Endometrial microvascular endothelial cells (primary cell): ENCODE results near the gene COX7A2L. TPM values are rescaled to one million over a fixed set of nuclear protein-coding genes. Genes with fewer than 3 reads are reported as not detected.
"Not testable (repeated sequence)": the region's sequence is repeated elsewhere in the genome, so short reads cannot be mapped to it uniquely, and the experiment has no call there.

Source experiments
- in situ Hi-C: cut with HindIII; loops from 2 replicates; pipeline ENCODE4 v1.10.0; 2017; ENCODE audit warnings: low sequenced_read_pairs, low pct_unique_long_range_greater_than_20kb; ENCODE audit errors: inconsistent ontology term
- total RNA-seq: library from RNA; depleted of rRNA; stranded (reverse); fragments of >200 nt; gene quantifications from one replicate; pipeline ENCODE4 v1.2.3, GENCODE V29; 2015; ENCODE audit errors: inconsistent ontology term

Gene COX7A2L
- total RNA-seq = 194 TPM

- in situ Hi-C loops = no loop called here
Observed at GRCh38 chr2:42360890-42361727, at the start of gene COX7A2L. TSS of gene COX7A2L (minus strand) at chr2:42361217. CDS start at chr2:42361161, 56 bp downstream.

DNA sequence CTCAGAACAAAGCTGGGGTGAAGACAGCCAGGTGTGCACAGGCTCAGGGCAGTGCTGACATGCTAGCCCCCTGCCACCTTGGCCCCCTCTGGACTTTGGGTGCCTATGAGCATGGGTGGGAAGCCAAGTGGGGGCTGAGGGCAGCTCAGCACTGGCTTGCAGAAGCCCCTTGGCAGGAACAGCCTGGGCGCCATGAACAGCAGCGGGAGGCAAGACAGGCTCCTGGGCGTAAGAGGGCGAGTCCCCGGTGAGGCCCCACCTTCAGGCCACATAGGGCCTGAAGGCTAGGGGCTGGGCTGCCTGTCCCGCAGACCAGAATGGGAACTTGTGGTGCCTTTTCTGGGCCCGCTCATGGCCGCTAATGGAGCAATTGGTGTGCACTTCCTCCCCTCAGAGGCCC, 47.0 kb upstream of the COX7A2L start:
- in situ Hi-C loops = no loop called here

GRCh38 chr2:42407476-42407875, 46.5 kb upstream of the COX7A2L start:
- in situ Hi-C loops = no loop called here

GRCh38 chr2:42404676-42405075, 43.7 kb upstream of the COX7A2L start:
- in situ Hi-C loops = no loop called here

DNA sequence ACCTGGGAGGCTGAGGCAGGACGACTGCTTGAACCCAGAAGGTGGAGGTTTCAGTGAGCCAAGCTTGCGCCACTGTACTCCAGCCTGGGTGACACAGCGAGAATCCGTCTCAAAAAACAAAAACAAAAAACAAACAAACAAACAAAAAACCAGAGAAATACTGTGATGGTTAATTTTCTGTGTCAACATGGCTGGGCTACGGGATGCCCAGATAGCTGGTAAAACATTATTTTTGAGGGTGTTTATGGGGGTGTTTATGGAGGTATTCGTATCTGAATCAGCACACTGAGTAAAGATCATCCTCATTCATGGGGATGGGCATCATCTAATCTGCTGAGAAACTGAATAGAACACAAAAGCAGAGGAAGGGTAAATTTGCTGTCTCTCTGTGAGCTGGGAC, 40.8 kb upstream of the COX7A2L start:
- in situ Hi-C loops = no loop called here

GRCh38 chr2:42398052-42398451, 37.0 kb upstream of the COX7A2L start:
- in situ Hi-C loops = not testable (repeated sequence)

DNA sequence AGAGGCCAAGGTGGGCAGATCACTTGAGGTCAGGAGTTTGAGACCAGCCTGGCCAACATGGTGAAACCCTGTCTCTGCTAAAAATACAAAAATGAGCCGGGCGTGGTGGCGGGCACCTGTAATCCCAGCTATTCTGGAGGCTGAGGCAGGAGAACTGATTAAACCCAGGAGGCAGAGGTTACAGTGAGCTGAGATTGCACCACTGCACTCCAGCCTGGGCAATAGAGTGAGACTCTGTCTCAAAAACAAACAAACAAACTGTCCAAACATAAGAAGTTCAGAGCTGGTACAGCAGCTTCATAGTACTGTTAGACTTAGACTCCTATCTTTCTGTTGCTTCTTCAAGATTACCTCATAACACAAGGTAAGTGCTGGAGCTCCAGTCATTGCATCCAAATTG, 32.3 kb upstream of the COX7A2L start:
- in situ Hi-C loops = not testable (repeated sequence)

DNA sequence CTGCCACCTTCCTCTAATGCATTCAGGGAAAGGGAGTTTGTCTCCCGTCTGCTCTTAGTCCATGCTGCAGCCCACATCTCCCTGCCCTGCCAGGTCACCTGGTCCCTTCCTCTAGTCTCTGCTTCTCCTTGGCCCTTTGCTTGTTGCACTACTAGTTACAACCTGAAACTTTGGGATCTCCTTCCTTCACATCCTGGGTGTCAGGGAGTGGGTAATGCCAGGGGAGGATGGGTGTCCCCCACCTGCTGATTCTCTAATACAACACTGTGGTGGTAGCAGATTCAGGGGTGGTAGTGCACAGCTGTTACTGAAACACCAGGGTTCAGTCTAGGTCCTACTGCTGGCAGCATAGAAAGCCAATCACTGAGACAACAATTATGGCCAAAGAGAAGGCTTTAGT, 31.2 kb upstream of the COX7A2L start:
- in situ Hi-C loops = no loop called here

GRCh38 chr2:42390401-42390969, 29.5 kb upstream of the COX7A2L start:
- in situ Hi-C loops = no loop called here

DNA sequence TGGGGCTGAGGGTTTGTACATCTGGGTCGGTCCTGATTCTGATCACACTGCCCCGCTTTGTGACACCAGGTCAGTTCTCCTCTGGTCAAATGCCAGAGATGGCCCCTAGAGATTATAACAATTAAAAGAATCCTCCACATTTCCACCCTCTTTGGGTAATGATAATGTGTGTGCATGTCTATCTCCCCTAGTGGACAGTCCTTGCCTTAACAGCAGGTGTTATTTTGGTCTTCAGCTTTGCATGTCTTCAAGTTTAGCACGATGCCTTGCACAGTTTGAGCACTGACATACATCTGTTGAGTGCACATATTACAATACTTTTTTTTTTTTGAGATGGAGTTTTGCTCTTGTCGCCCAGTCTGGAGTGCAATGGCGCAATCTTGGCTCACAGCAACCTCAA, 25.7 kb upstream of the COX7A2L start:
- in situ Hi-C loops = no loop called here

DNA sequence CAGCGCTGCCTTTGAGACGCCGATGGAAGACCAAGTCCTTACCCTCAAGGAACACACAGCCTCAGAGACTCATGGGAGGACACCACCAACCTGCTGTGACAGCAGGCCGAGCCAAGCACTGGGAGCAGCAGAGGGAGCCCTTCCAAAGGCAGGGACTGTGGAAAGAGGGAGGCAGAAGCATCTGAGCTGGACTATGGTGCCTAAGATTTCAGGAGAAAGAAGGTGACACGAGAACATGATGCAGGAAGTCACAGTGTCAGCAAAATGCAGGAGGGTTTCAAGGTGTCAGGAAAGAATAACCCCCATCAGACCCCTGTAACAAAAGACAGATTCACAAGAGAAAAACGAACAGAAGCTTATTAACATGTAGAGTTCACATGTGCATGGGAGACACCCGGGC, 24.2 kb upstream of the COX7A2L start:
- in situ Hi-C loops = no loop called here

- in situ Hi-C loops = no loop called here
Observed at GRCh38 chr2:42383855-42384530, 23.0 kb upstream of the COX7A2L start.

DNA sequence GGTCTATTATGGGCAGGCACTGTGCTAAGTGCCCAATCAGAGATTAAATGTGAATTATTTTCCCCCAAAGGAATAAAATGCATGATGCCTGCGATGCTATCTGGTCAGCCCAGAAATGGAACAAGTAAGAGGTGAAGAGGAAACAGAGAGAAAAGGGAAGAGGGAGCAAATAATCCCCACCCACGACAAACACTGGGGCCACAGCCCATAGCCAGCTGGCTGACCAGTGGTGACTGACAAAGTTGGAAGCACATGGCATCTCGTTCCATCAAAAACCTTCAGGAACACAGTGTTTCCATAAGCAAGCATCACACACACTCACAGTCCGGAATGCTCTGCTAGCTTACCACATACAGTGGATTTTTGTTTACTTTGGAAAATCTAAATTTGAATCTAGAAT, 21.1 kb upstream of the COX7A2L start:
- in situ Hi-C loops = no loop called here

DNA sequence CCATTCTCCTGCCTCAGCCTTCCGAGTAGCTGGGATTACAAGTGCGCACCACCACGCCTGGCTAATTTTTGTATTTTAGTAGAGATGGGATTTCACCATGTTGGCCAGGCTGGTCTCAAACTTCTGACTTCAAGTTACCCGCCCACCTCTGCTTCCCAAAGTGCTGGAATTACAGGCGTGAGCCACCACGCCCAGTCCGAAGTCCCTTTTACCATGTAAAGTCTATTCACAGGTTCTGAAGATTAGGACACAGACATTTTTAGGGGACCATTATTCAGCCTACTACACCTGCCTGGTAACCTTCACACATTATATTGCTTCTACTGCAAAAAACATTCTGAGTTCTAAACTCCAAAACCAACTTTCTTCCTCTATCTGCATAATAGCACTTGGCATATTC, 19.0 kb upstream of the COX7A2L start:
- in situ Hi-C loops = not testable (repeated sequence)

GRCh38 chr2:42378415-42378814, 17.4 kb upstream of the COX7A2L start:
- in situ Hi-C loops = no loop called here

DNA sequence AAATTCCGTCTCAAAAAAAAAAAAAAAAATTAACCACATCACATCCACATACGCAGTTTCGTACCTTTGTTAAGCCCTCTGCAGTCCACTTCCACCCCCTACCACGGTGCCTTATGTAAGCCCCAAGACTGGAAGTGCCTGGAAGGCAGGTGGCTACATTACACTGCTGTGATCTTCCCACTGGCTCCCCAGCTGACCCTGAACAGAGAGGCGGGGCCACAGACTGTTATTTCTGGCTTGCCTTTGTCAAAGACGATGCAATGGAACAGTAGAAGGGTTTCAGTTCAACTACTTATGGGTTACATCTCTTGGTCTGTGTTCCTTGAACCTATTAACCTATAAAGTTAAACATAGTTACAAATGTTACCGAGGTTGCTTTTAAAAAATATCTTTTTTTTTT, 15.7 kb upstream of the COX7A2L start:
- in situ Hi-C loops = no loop called here

DNA sequence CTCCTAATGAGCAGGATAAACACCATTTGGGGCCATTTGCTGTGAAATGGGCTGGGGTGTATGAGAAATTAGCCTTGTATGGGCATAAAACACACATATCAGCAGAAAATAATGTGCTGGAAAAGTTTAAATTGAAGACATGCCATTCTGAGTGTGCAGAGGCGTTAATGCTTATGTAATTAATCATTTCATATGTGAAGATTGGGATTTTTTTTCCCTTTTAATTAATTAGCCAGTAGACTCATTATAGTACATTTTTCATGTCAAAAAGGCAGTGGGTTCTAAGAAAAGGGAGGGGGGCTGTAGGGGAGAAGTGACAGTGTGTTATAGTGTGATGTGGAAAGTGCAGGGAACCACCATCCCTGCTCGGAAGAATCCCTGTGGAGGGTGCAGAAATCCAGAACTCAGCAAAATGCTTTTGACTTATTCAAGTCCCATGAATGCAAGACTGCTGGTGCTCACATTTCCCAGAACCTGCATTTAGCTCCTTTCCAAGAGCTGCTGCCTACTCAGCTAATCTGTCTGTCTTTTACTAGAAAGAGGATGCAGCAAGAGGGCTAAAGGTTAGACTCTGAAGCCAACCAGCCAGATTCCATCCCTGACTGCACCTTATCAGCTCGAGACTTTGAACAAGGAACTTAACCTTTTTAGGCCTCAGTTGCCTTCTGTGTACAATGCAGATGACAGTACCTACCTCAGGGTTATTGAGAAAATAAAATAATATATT, 11.6 kb upstream of the COX7A2L start:
- in situ Hi-C loops = no loop called here

- in situ Hi-C loops = no loop called here
Observed at GRCh38 chr2:42371611-42372473, 10.8 kb upstream of the COX7A2L start.
